ENCODE data around the gene RCC2.

RCC2 gene

GRCh38 chr1:17404034-17404684, 35.3 kb downstream of the RCC2 start:
- Histone ChIP-seq H3K4me3 (ENCODE audit: low read depth, low read length) (no peak overlapping the region), H3K4me1 (ENCODE audit: control insufficient read depth, insufficient read depth, low read length) (no peaks in the 10 kb centered on the region), H3K36me3 (ENCODE audit: control insufficient read depth in 2 of 2, insufficient read depth in 1 of 2, low read length in 2 of 2) (peaks cover 0 to 34% of the 10 kb centered on the region in 2 experiments; a peak in 1 of 3 replicates), H3K27ac (ENCODE audit: extremely low read depth, low read depth, low read length) (no peak overlapping the region), H3K9me3 (ENCODE audit: control insufficient read depth, insufficient read depth, low read depth, low read length) (no peaks in the 10 kb centered on the region)
- TF ChIP-seq ZNF423 (tag by site-specific recombination; IDR thresholded peaks at IDR 0.05) = no peak
- peak; percentile 69 for TF ChIP-seq ZNF341 (tag by site-specific recombination; IDR thresholded peaks at IDR 0.05; ENCODE audit: low read depth)
- ChIA-PET POLR2A (interaction anchor here (0.6 kb wide), 1 partner anchor 101 kb away, joined by 6 read pairs; no protein-coding TSS in a partner anchor), CTCF (interaction anchor here (1.3 kb wide), 1 partner anchor 342 kb away, joined by 4 read pairs; no protein-coding TSS in a partner anchor)

- H3K27ac ChIP-seq (ENCODE audit: extremely low read depth, low read depth, low read length) = no peak overlapping the region
- H3K4me1 ChIP-seq (ENCODE audit: control insufficient read depth, insufficient read depth, low read length) = no peaks in the 10 kb centered on the region
- CTCF ChIA-PET = interaction anchor here (0.6 to 1.1 kb wide), 4 partner anchors 10 to 829 kb away, joined by 3 to 5 read pairs (median 4); no protein-coding TSS in a partner anchor
- peaks cover 0 to 24% of the 10 kb centered on the region in 2 experiments; a peak in 1 of 3 replicates for H3K36me3 ChIP-seq (ENCODE audit: control insufficient read depth in 2 of 2, insufficient read depth in 1 of 2, low read length in 2 of 2)
- H3K9me3 ChIP-seq (ENCODE audit: control insufficient read depth, insufficient read depth, low read depth, low read length) = no peaks in the 10 kb centered on the region
- POLR2A ChIA-PET = interaction anchor here (0.5 kb wide), 1 partner anchor 81 kb away, joined by 3 read pairs; no protein-coding TSS in a partner anchor
- H3K4me3 ChIP-seq (ENCODE audit: low read depth, low read length) = no peak overlapping the region
- TF ChIP-seq GLIS1 (tag by site-specific recombination; IDR thresholded peaks at IDR 0.05) (0 out of 2 replicates have a peak, but pooled peaks have one; percentile 6), ZNF23 (tag by site-specific recombination; IDR thresholded peaks at IDR 0.05; ENCODE audit: borderline replicate concordance) (no peak)
Observed at GRCh38 chr1:17403081-17403480, 36.4 kb downstream of the RCC2 start.

- TF ChIP-seq ZNF624 (tag by site-specific recombination; IDR thresholded peaks at IDR 0.05) (no peak), ZIC2 (tag by site-specific recombination; IDR thresholded peaks at IDR 0.05) (peak; percentile 11; the same call in 1 of the 2 replicates)
- Histone ChIP-seq H3K4me1 (ENCODE audit: control insufficient read depth, insufficient read depth, low read length) (no peaks in the 10 kb centered on the region), H3K9me3 (ENCODE audit: control insufficient read depth, insufficient read depth, low read depth, low read length) (no peaks in the 10 kb centered on the region), H3K4me3 (ENCODE audit: low read depth, low read length) (no peak overlapping the region), H3K36me3 (ENCODE audit: control insufficient read depth in 2 of 2, insufficient read depth in 1 of 2, low read length in 2 of 2) (peaks cover 0 to 11% of the 10 kb centered on the region in 2 experiments; a peak in 1 of 3 replicates), H3K27ac (ENCODE audit: extremely low read depth, low read depth, low read length) (no peak overlapping the region)
- POLR2A ChIA-PET = no interaction called here
- CTCF ChIA-PET = interaction anchor here (0.5 to 1.2 kb wide), 6 partner anchors 9 to 345 kb away, joined by 3 to 5 read pairs (median 4); no protein-coding TSS in a partner anchor
Observed at GRCh38 chr1:17401841-17402240, 37.6 kb downstream of the RCC2 start.

- peaks cover 0 to 3% of the 10 kb centered on the region in 2 experiments; a peak in 1 of 3 replicates for H3K36me3 ChIP-seq (ENCODE audit: control insufficient read depth in 2 of 2, insufficient read depth in 1 of 2, low read length in 2 of 2)
- no peaks in the 10 kb centered on the region for H3K4me1 ChIP-seq (ENCODE audit: control insufficient read depth, insufficient read depth, low read length)
- TF ChIP-seq EGR2 (tag by site-specific recombination; IDR thresholded peaks at IDR 0.05; ENCODE audit: low read depth) (peak; percentile 29; the same call in 1 of the 2 replicates), ZNF132 (tag by site-specific recombination; IDR thresholded peaks at IDR 0.05; ENCODE audit: borderline replicate concordance) (no peak), ZNF133 (tag by site-specific recombination; IDR thresholded peaks at IDR 0.05) (0 out of 2 replicates have a peak, but pooled peaks have one; percentile 27), ZFHX2 (tag by site-specific recombination; conservative IDR thresholded peaks at IDR 0.05) (0 out of 2 replicates have a peak, but pooled peaks have one; percentile 20)
- H3K27ac ChIP-seq (ENCODE audit: extremely low read depth, low read depth, low read length) = no peak overlapping the region
- H3K4me3 ChIP-seq (ENCODE audit: low read depth, low read length) = no peak overlapping the region
- CTCF ChIA-PET = interaction anchor here (0.6 to 1.2 kb wide), 3 partner anchors 10 to 340 kb away, joined by 3 to 4 read pairs (median 4); no protein-coding TSS in a partner anchor
- POLR2A ChIA-PET = no interaction called here
- no peaks in the 10 kb centered on the region for H3K9me3 ChIP-seq (ENCODE audit: control insufficient read depth, insufficient read depth, low read depth, low read length)
Observed at GRCh38 chr1:17400725-17401341, 38.6 kb downstream of the RCC2 start.

- no peaks in the 10 kb centered on the region for H3K9me3 ChIP-seq (ENCODE audit: control insufficient read depth, insufficient read depth, low read depth, low read length)
- ChIA-PET CTCF (interaction anchor here (0.6 to 1.7 kb wide), 3 partner anchors 48 to 208 kb away, joined by 3 to 4 read pairs (median 3); no protein-coding TSS in a partner anchor), POLR2A (interaction anchor here (0.6 kb wide), 1 partner anchor 57 kb away, joined by 5 read pairs; no protein-coding TSS in a partner anchor)
- no peaks in the 10 kb centered on the region for H3K4me1 ChIP-seq (ENCODE audit: control insufficient read depth, insufficient read depth, low read length)
- TF ChIP-seq ZBTB8A (tag by site-specific recombination; IDR thresholded peaks at IDR 0.05) (no peak), ZNF624 (tag by site-specific recombination; IDR thresholded peaks at IDR 0.05) (no peak), WT1 (tag by site-specific recombination; IDR thresholded peaks at IDR 0.05) (no peak), ZNF785 (tag by site-specific recombination; IDR thresholded peaks at IDR 0.05) (no peak), ZNF23 (tag by site-specific recombination; IDR thresholded peaks at IDR 0.05; ENCODE audit: borderline replicate concordance) (no peak), ZEB2 (tag by site-specific recombination; IDR thresholded peaks at IDR 0.05) (no peak), ZNF571 (tag by site-specific recombination; IDR thresholded peaks at IDR 0.05) (no peak), RBAK (tag by site-specific recombination; IDR thresholded peaks at IDR 0.05) (no peak)
- no peaks in the 10 kb centered on the region for H3K36me3 ChIP-seq (ENCODE audit: control insufficient read depth in 2 of 2, insufficient read depth in 1 of 2, low read length in 2 of 2)
- no peak overlapping the region for H3K27ac ChIP-seq (ENCODE audit: extremely low read depth, low read depth, low read length)
- H3K4me3 ChIP-seq (ENCODE audit: low read depth, low read length) = no peak overlapping the region
Observed at GRCh38 chr1:17397910-17398695, 41.4 kb downstream of the RCC2 start.

Measured in HEK293 (cell line).